ENCODE data around the gene SLC39A11.
"Not testable (repeated sequence)": the region's sequence is repeated elsewhere in the genome, so short reads cannot be mapped to it uniquely, and the experiment has no call there.

The SLC39A11 gene

GRCh38 chr17:73072219-73072962 lies 20.1 kb downstream of the SLC39A11 start:
- Histone ChIP-seq H3K36me3 (replicated peaks) (no peaks in the 10 kb centered on the region), H3K4me3 (ENCODE audit: low read depth, low read length) (no peak overlapping the region), H3K27ac (no peak overlapping the region), H3K27me3 (replicated peaks) (no peaks in the 10 kb centered on the region)
- no peak for TF ChIP-seq CTCF (IDR thresholded peaks at IDR 0.05; ENCODE audit: low read depth, low read length, missing control alignments)
- DNase-seq = no peak
- in situ Hi-C loops (cut with HindIII; ENCODE audit: low pct_ligation_motif_present, low sequenced_read_pairs) = no loop called here

GRCh38 chr17:73071066-73071999 lies 21.2 kb downstream of the SLC39A11 start:
- H3K36me3 ChIP-seq (replicated peaks) = no peaks in the 10 kb centered on the region
- no peak for DNase-seq
- in situ Hi-C loops (cut with HindIII; ENCODE audit: low pct_ligation_motif_present, low sequenced_read_pairs) = no loop called here
- no peak overlapping the region for H3K4me3 ChIP-seq (ENCODE audit: low read depth, low read length)
- no peaks in the 10 kb centered on the region for H3K27me3 ChIP-seq (replicated peaks)
- no peak overlapping the region for H3K27ac ChIP-seq
- TF ChIP-seq CTCF (IDR thresholded peaks at IDR 0.05; ENCODE audit: low read depth, low read length, missing control alignments) = no peak

GRCh38 chr17:73069841-73070240 lies 22.6 kb downstream of the SLC39A11 start:
- no peaks in the 10 kb centered on the region for H3K36me3 ChIP-seq (replicated peaks)

GRCh38 chr17:73069164-73069770 lies 23.2 kb downstream of the SLC39A11 start:
- Histone ChIP-seq H3K36me3 (replicated peaks) (no peaks in the 10 kb centered on the region), H3K27ac (no peak overlapping the region), H3K4me3 (ENCODE audit: low read depth, low read length) (no peak overlapping the region), H3K27me3 (replicated peaks) (no peaks in the 10 kb centered on the region)
- in situ Hi-C loops (cut with HindIII; ENCODE audit: low pct_ligation_motif_present, low sequenced_read_pairs) = no loop called here
- TF ChIP-seq CTCF (IDR thresholded peaks at IDR 0.05; ENCODE audit: low read depth, low read length, missing control alignments) = no peak
- no peak for DNase-seq

More at GRCh38 chr17:73069841-73070240, 22.6 kb downstream of the SLC39A11 start:
- H3K27ac ChIP-seq = no peak overlapping the region
- no peak for DNase-seq
- H3K27me3 ChIP-seq (replicated peaks) = no peaks in the 10 kb centered on the region
- no peak for TF ChIP-seq CTCF (IDR thresholded peaks at IDR 0.05; ENCODE audit: low read depth, low read length, missing control alignments)
- in situ Hi-C loops (cut with HindIII; ENCODE audit: low pct_ligation_motif_present, low sequenced_read_pairs) = no loop called here
- no peak overlapping the region for H3K4me3 ChIP-seq (ENCODE audit: low read depth, low read length)

- no peak overlapping the region for H3K4me3 ChIP-seq (ENCODE audit: low read depth, low read length)
- no peak for TF ChIP-seq CTCF (IDR thresholded peaks at IDR 0.05; ENCODE audit: low read depth, low read length, missing control alignments)
- DNase-seq = peak; percentile 92
- H3K27me3 ChIP-seq (replicated peaks) = no peaks in the 10 kb centered on the region
- H3K27ac ChIP-seq = peak overlapping the region; percentile 80
- in situ Hi-C loops (cut with HindIII; ENCODE audit: low pct_ligation_motif_present, low sequenced_read_pairs) = no loop called here
- H3K36me3 ChIP-seq (replicated peaks) = no peaks in the 10 kb centered on the region
Measured at GRCh38 chr17:73068322-73069153, 23.9 kb downstream of the SLC39A11 start.

GRCh38 chr17:73067699-73068098 lies 24.8 kb downstream of the SLC39A11 start:
- peak overlapping the region; percentile 80 for H3K27ac ChIP-seq
- peak; percentile 82 for DNase-seq
- H3K27me3 ChIP-seq (replicated peaks); H3K4me3 ChIP-seq (ENCODE audit: low read depth, low read length); H3K36me3 ChIP-seq (replicated peaks); in situ Hi-C loops (cut with HindIII; ENCODE audit: low pct_ligation_motif_present, low sequenced_read_pairs): not testable (repeated sequence)
